Transverse colon (tissue), 4 donors: Measurements from ENCODE around the gene PPP1R14B. TPM values are rescaled to one million over a fixed set of nuclear protein-coding genes. Genes with fewer than 3 reads are reported as not detected.

Source experiments
- DNase-seq: peaks from one replicate; pipeline ENCODE4 v3.0.0-alpha.2; 2019
- H3K27ac ChIP-seq, 4 donors: fragments of 200-600 bp; sonication (generic); 2 replicates each; pipeline ENCODE4 v1.5.1; 2016 to 2018; ENCODE audit warnings: inconsistent platforms in 4 of 4
- H3K27me3 ChIP-seq: fragments of 200-600 bp; sonication (generic); 2 replicates; pipeline ENCODE4 v1.5.1; 2017; ENCODE audit warnings: inconsistent platforms
- H3K36me3 ChIP-seq, 4 donors: fragments of 200-600 bp; sonication (generic); 2 replicates each; pipeline ENCODE4 v1.5.1; 2017 to 2019; ENCODE audit warnings: inconsistent platforms in 4 of 4
- H3K4me1 ChIP-seq, 4 donors: fragments of 200-600 bp; sonication (generic); 2 replicates each; pipeline ENCODE4 v1.5.1; 2017 to 2020; ENCODE audit warnings: inconsistent platforms in 4 of 4
- H3K4me3 ChIP-seq, 4 donors: fragments of 200-600 bp; sonication (generic); 1 replicate in 1 of 4; 2 replicates in 3 of 4; pipeline versions ENCODE4 v1.5.1 to v1.6.1; 2017 to 2019; ENCODE audit warnings: inconsistent platforms in 4 of 4
- H3K9me3 ChIP-seq, 2 donors: fragments of 200-600 bp; sonication (generic); 2 replicates each; pipeline ENCODE4 v1.5.1; 2017 to 2019; ENCODE audit warnings: inconsistent platforms in 2 of 2
- CTCF ChIP-seq, 5 experiments: fragments of 200-600 bp in 3 of 5; fragments of 450-650 bp in 2 of 5; sonication (generic) in 3 of 5; IDR thresholded peaks; 1 replicate in 2 of 5; 2 replicates in 3 of 5; pipeline ENCODE4 v1.5.1; 2016 to 2017; ENCODE audit warnings: antibody characterized with exemption in 5 of 5, inconsistent platforms in 3 of 5, mild to moderate bottlenecking in 2 of 5, moderate library complexity in 1 of 5
- EP300 ChIP-seq: sonication (generic); formaldehyde crosslinking; IDR thresholded peaks from one replicate; pipeline ENCODE4 v1.6.1; 2017; ENCODE audit warnings: antibody characterized with exemption, low read depth
- POLR2A ChIP-seq: fragments of 450-650 bp; IDR thresholded peaks from one replicate; pipeline ENCODE4 v1.6.1; 2016; ENCODE audit warnings: antibody characterized with exemption, mild to moderate bottlenecking, moderate library complexity
- POLR2AphosphoS5 ChIP-seq, 3 donors: sonication (generic); formaldehyde crosslinking; IDR thresholded peaks; one replicate each; pipeline ENCODE4 v1.6.1; 2016; ENCODE audit warnings: antibody characterized with exemption in 3 of 3
- WGBS, 2 donors: methylation state at CpG; one replicate each; pipeline ENCODE4 v1.1.5; 2018; ENCODE audit warnings: low coverage in 1 of 2; 5-methylcytosine and 5-hydroxymethylcytosine counted together
- in situ Hi-C, 4 donors: fragments of 200-750 bp; cut with MboI; loops; one replicate each; pipeline versions ENCODE4 v1.15.0 to v1.15.1; 2017; ENCODE audit warnings: low sequenced_read_pairs in 3 of 4, low pct_ligation_motif_present in 1 of 4, low pct_unique_long_range_greater_than_20kb in 1 of 4
- intact Hi-C: fragments of 100-400 bp; cut with DNase I; formaldehyde crosslinking; loops from one replicate; pipeline ENCODE4 v1.15.1; 2023; ENCODE audit warnings: low total_unique reads
- total RNA-seq, 4 donors: library from RNA; depleted of rRNA; stranded (reverse); fragments of >200 nt; gene quantifications; one replicate each; pipeline ENCODE4 v1.1.0, GENCODE V29; 2016

Gene PPP1R14B
- total RNA-seq, 4 donors from 2014 or later = 62.8 to 80.4 (median 73.2) TPM

GRCh38 chr11:64262271-64263002, 15.7 kb upstream of the PPP1R14B start:
- in situ Hi-C loops (no loop called here), intact Hi-C loops (no loop called here)
- no peak for DNase-seq
- no peaks in the 10 kb centered on the region for H3K27me3 ChIP-seq
- no peak overlapping the region for H3K27ac ChIP-seq
- no peak overlapping the region for H3K4me3 ChIP-seq
- 91 to 93% methylated on average over 14 to 37 of the region's 42 CpGs for WGBS, 2 donors
- no peaks in the 10 kb centered on the region for H3K9me3 ChIP-seq
- H3K36me3 ChIP-seq = peaks cover 0 to 24% (median 3%) of the 10 kb centered on the region in 4 donors
- H3K4me1 ChIP-seq = peaks cover 0 to 6% (median 5%) of the 10 kb centered on the region in 4 donors
- TF ChIP-seq CTCF (IDR thresholded peaks at IDR 0.05) = no peak
- no peak for TF ChIP-seq POLR2AphosphoS5 (IDR thresholded peaks at IDR 0.05)
- no peak for TF ChIP-seq EP300
- no peak for TF ChIP-seq POLR2A

DNA sequence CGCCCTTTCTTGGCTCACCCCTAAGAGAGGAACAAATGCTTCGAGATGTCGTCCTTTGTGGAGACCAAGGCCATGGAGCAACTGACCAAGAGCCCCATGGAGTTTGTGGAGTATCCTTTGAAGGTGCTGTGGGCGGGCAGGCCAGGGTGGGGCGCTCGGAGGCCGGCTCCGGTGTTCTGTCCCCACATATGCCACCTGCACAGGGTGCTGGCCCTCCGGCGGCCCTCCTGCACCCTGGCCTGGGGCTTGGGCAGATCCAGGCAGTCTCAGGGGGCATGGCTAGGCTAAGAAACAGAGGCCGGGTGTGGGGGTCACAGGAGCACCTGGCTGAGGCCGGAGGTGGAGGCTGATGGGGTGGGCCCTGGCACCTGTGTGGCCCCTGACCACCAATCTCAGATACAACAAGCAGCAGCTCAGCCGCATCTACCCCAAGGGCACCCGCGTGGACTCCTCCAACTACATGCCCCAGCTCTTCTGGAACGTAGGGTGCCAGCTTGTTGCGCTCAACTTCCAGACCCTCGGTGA, 14.9 kb upstream of the PPP1R14B start:
- Histone ChIP-seq H3K4me3 (no peak overlapping the region), H3K36me3 (peaks cover 0 to 25% (median 3%) of the 10 kb centered on the region in 4 donors), H3K9me3 (no peaks in the 10 kb centered on the region), H3K27ac (no peak overlapping the region), H3K27me3 (no peaks in the 10 kb centered on the region), H3K4me1 (no peaks in the 10 kb centered on the region)
- in situ Hi-C loops (no loop called here), intact Hi-C loops (no loop called here)
- WGBS, 2 donors = 90 to 95% methylated on average over 2 to 9 of the region's 18 CpGs
- no peak for DNase-seq
- TF ChIP-seq CTCF (IDR thresholded peaks at IDR 0.05) (no peak), EP300 (no peak), POLR2A (no peak), POLR2AphosphoS5 (IDR thresholded peaks at IDR 0.05) (no peak)

DNA sequence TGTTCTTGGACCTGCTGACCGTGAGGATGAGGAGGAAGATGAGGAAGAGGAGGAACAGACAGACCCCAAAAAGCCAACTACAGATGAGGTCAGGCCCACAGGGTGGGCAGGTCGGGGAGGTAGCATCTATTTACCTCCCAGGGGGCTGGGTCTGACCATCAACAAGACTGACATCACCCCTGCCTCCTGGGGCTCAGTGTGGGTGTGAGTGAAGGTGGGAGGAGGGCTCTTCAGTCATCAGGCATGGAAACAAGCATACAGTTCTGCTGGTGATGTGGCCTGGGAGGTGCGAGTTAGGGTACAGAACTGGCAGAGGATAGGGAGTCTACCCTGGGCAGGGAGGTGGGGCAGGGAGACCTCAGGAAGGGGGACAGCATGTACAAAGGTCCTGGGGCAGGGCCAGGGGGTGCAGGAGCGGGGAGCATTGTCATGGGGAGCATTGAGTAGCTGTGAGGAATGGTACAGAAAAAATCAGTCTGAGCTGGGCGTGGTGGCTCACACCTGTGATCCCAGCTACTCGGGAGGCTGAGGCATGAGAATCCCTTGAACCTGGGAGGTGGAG, 13.5 kb upstream of the PPP1R14B start:
- WGBS, 2 donors = 86 to 100% methylated on average over 1 to 6 of the region's 6 CpGs
- intact Hi-C loops (no loop called here), in situ Hi-C loops (no loop called here)
- H3K36me3 ChIP-seq = peaks cover 0 to 31% (median 2%) of the 10 kb centered on the region in 4 donors
- TF ChIP-seq POLR2A (no peak), CTCF (IDR thresholded peaks at IDR 0.05) (no peak), EP300 (no peak), POLR2AphosphoS5 (IDR thresholded peaks at IDR 0.05) (no peak)
- H3K9me3 ChIP-seq = no peaks in the 10 kb centered on the region
- no peaks in the 10 kb centered on the region for H3K27me3 ChIP-seq
- no peak overlapping the region for H3K4me3 ChIP-seq
- H3K27ac ChIP-seq = no peak overlapping the region
- DNase-seq = no peak
- H3K4me1 ChIP-seq = no peaks in the 10 kb centered on the region

GRCh38 chr11:64259533-64260067, 12.9 kb upstream of the PPP1R14B start:
- in situ Hi-C loops = no loop called here
- intact Hi-C loops = no loop called here
- H3K9me3 ChIP-seq = no peaks in the 10 kb centered on the region
- peaks cover 0 to 35% (median 0%) of the 10 kb centered on the region in 4 donors for H3K36me3 ChIP-seq
- no peaks in the 10 kb centered on the region for H3K4me1 ChIP-seq
- 76 to 100% methylated on average over 1 to 4 of the region's 4 CpGs for WGBS, 2 donors
- no peak overlapping the region for H3K4me3 ChIP-seq
- DNase-seq = no peak
- TF ChIP-seq CTCF (IDR thresholded peaks at IDR 0.05) (no peak), POLR2AphosphoS5 (IDR thresholded peaks at IDR 0.05) (no peak), POLR2A (no peak), EP300 (no peak)
- H3K27ac ChIP-seq = no peak overlapping the region
- no peaks in the 10 kb centered on the region for H3K27me3 ChIP-seq
